ENCODE data around the gene MAP2K5.

DNA sequence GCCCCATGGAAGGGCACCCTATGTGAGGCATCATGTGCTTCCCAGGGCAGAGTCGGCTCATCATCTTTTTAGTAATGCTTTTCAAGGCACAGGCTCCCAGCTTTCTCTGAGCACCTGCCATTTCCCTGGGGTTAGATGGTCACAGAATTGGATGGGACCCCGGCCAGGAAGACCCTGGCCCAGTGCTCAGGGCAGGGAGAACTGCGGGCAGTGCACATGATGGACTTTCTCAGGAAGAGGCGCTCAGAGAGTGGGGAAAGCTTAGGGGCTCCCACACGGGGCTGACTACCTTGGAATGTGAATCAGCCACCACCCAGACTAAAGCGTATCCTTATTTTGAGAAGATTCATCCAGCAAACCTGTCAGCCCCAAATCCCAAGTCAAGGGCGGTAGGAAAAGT is 266.3 kb downstream of the MAP2K5 start:
- TF ChIP-seq, protein P1, sequence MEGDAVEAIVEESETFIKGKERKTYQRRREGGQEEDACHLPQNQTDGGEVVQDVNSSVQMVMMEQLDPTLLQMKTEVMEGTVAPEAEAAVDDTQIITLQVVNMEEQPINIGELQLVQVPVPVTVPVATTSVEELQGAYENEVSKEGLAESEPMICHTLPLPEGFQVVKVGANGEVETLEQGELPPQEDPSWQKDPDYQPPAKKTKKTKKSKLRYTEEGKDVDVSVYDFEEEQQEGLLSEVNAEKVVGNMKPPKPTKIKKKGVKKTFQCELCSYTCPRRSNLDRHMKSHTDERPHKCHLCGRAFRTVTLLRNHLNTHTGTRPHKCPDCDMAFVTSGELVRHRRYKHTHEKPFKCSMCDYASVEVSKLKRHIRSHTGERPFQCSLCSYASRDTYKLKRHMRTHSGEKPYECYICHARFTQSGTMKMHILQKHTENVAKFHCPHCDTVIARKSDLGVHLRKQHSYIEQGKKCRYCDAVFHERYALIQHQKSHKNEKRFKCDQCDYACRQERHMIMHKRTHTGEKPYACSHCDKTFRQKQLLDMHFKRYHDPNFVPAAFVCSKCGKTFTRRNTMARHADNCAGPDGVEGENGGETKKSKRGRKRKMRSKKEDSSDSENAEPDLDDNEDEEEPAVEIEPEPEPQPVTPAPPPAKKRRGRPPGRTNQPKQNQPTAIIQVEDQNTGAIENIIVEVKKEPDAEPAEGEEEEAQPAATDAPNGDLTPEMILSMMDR (IDR thresholded peaks at IDR 0.05; ENCODE audit: low read length) = no peak
- no peak for TF ChIP-seq EZH2 (IDR thresholded peaks at IDR 0.05; ENCODE audit: borderline replicate concordance, low read length)

All from OCI-LY1 (cell line).